GM12865 (cell line): ENCODE data around the gene ZNF611.
"Not testable (repeated sequence)": the region's sequence is repeated elsewhere in the genome, so short reads cannot be mapped to it uniquely, and the experiment has no call there.

Source experiments
- DNase-seq: peaks from one replicate; pipeline ENCODE4 v3.0.0; 2010; ENCODE audit warnings: low read depth
- H3K4me3 ChIP-seq: 2 replicates; pipeline ENCODE4 v1.5.1; 2011; ENCODE audit warnings: mild to moderate bottlenecking, low read depth, low read length, control low read depth
- CTCF ChIP-seq: IDR thresholded peaks from 2 replicates; pipeline ENCODE4 v1.5.1; 2011; ENCODE audit warnings: low read length, control low read depth, low read depth, inconsistent platforms; ENCODE audit not compliant: insufficient read depth; ENCODE audit errors: missing control alignments

The ZNF611 gene

GRCh38 chr19:52691215-52691610 is 43.6 kb downstream of the ZNF611 start:
- peak overlapping the region; percentile 93 for H3K4me3 ChIP-seq
- TF ChIP-seq CTCF: no peak

GRCh38 chr19:52690369-52691214 is 44.3 kb downstream of the ZNF611 start:
- DNase-seq: peak; percentile 92
- peak overlapping the region; percentile 93 for H3K4me3 ChIP-seq
- no peak for TF ChIP-seq CTCF

More at GRCh38 chr19:52691215-52691610, 43.6 kb downstream of the ZNF611 start:
- no peak for DNase-seq

GRCh38 chr19:52689843-52690368 is 44.9 kb downstream of the ZNF611 start:
- H3K4me3 ChIP-seq: peak overlapping the region; percentile 93
- TF ChIP-seq CTCF: no peak
- no peak for DNase-seq

DNA sequence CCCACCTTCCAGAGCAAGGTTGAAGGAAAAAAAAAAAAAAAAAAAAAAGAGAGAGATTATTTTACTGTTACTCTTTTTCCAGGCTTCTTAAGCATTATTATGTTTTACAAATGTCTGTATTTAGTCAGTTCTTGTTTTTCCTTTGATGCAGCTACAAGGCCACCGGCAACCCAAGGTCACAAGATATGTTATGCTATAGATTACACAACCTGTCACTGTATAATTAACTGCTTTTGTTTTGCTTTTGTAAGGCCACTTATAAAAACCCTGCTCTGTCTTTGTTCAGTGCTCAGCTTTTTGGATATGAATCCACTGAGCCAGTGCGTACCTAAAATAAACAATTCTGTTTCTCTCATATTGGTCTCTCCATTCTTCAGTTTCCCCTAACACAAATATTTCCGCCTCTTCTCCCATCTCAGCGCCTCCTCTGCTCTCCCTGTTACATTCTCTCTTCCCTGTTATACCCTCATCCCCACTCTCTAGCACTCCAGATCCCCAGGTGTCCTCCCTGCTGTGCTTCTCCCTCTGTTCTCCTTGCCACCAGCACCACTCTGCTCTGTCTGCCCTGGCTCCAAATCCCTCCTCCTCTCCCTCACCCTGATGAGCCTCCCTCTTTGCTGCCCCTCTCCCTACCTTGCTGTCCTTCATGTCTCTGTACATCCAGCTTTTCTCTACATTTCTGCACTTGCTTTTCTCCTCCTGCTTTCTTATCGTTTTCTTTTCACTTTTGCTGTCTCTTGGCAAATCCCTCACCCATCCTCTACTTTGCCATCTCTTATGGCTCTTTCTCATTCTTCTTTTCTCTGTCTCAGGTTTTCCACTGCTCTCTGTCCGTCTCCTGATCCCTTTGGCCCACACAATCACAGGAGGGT is 45.7 kb downstream of the ZNF611 start:
- not testable (repeated sequence) for DNase-seq

GRCh38 chr19:52688335-52688734 is 46.5 kb downstream of the ZNF611 start:
- DNase-seq: no peak
- H3K4me3 ChIP-seq: no peak overlapping the region
- no peak for TF ChIP-seq CTCF

More for the DNA sequence above, 45.7 kb downstream of the ZNF611 start:
- peak overlapping the region; percentile 93 for H3K4me3 ChIP-seq

DNA sequence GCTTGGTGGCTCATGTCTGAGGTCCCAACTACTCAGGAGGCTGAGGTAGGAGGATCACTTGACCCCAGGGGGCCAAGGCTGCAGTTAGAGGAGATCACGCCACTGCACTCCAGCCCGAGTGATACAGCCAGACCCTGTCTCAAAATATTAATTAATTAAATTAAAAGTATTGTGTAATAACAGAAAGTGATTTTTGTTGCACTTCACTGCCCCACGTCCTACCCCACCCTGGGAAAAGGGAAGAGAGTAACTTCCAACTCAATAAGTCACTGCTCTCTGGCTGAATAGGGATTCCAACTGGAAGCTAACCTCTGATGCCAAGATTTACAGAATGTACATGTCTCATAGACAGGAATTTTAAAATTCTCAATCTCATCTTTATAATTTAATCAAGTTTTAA is 47.2 kb downstream of the ZNF611 start:
- no peak for DNase-seq
- H3K4me3 ChIP-seq: no peak overlapping the region
- no peak for TF ChIP-seq CTCF

- no peak overlapping the region for H3K4me3 ChIP-seq
- TF ChIP-seq CTCF: no peak
- no peak for DNase-seq
Observed at GRCh38 chr19:52685811-52686210, 49.0 kb downstream of the ZNF611 start.

GRCh38 chr19:52681216-52681615 is 53.6 kb downstream of the ZNF611 start:
- DNase-seq, H3K4me3 ChIP-seq: not testable (repeated sequence)
